ENCODE data around the gene TCF12.
A peak's percentile ranks its signal among the peaks of the same experiment; 100 is the strongest.

Gene TCF12

GRCh38 chr15:56918046-56918938, at the start of gene TCF12:
Gene TCF12, plus strand, starts transcription at chr15:56918644. Its CDS starts 1,270 bp downstream, at chr15:56919914.
- DNase-seq: peak; percentile 83 to 91

DNA sequence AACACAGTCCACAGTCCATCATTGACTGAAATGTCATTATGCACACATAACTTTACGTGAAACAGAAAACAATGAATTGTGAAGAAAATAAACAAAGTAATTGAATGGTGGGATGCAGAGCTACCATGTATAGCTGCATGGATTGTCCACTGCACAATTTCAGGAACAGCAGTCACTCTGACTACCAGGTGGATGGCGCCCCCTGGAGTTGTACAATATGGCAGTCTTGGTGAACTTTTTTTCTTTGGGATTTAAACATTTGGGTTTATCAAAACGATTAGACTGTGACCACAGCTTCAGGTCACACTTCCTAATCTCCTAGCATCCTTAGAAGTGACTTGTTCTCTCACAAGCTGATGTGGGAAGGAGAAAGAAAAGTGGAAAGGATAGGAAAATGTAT, 48.9 kb upstream of the TCF12 start:
- DNase-seq: peak in 1 of 2 experiments; percentile 16

- no peak for DNase-seq
Observed at GRCh38 chr15:56871185-56871584, 47.3 kb upstream of the TCF12 start.

DNA sequence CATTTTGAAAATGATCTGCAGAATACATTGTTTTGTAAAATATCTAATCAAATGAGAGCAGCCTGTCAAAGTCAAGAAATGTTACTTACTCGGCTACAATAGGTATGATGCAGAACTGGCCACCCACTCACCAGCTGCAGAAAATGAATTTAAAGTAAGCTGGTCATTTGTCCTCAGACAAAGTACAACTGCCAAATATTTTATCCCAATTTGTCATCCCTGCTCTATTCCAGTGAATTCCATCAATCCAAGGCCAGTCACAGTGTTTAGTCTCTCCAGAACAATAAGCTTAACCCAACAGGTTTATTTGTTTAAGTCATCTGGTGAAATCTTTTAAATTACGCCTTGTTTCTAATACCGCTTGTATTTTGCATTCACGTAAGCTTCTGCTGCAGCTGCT, 46.6 kb upstream of the TCF12 start:
- DNase-seq: no peak

DNA sequence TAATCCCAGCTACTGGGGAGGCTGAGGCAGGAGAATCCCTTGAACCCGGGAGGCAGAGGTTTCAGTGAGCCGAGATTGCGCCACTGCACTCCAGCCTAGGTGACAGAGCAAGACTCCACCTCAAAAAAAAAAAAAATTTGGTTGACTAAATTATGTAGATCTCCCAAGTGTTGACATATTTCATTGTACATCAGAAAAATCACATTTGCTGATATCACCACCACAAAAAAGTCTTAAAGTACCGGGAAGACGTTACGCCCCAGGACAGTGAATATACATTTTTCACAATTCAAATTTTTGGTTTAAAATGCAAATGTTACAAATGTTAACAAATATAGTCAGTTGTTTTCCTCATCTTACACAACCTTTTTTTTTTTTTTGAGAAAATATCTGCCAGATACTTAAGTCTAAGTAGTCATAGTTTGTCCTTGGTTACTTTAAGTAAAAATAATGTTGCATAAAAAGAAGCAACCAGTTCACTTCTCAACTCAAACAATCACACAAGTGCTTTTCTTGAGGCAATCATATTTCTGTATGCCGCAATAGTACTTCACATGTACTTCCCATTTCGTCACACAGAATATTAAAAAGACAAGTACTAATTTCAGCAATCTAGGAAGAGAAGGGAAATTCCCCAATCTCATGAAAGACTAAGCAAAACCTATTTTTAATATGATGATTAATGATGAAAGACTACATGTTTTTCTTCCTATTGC, 41.0 kb upstream of the TCF12 start:
- no peak for DNase-seq

DNA sequence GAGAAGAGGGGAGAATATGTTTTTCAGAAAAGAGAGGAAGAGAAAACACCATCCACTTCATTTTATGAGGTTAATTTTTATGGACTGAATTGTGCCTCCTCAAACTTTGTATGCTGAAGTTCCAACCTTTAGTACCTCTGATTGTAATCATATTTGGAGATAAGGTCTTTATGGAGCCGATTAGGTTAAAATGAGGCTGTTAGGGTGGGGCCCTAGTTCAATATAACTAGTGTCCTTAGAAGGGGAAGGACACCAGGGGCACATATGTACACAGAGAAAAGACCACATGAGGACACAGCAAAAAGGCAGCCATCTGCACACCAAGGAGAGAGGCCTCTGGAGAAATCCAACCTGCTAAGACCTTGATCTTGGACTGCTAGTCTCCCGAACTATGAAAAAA, 38.9 kb upstream of the TCF12 start:
- no peak for DNase-seq

DNA sequence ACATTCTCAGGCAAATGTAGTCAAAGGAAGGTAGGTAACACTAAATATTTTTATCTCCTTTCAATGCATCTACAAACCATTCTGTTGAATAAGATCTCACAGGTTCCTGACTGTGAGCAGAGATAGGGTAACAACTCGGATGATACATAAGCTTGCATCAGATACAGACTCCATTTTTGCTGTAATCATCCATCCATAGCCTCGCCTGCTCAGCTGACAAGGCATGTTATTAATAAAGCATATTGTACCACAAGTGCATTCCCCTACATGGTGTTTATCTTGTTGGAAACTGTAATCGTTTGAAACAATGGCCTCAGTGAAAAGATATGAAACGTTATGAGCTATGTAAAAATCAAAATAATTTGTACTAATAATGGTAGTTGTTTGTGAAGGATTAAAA, 35.4 kb upstream of the TCF12 start:
- no peak for DNase-seq

GRCh38 chr15:56886363-56886931, 32.0 kb upstream of the TCF12 start:
- DNase-seq: no peak

- DNase-seq: peak; percentile 78 to 84
Observed at GRCh38 chr15:56886932-56887781, 31.3 kb upstream of the TCF12 start.

DNA sequence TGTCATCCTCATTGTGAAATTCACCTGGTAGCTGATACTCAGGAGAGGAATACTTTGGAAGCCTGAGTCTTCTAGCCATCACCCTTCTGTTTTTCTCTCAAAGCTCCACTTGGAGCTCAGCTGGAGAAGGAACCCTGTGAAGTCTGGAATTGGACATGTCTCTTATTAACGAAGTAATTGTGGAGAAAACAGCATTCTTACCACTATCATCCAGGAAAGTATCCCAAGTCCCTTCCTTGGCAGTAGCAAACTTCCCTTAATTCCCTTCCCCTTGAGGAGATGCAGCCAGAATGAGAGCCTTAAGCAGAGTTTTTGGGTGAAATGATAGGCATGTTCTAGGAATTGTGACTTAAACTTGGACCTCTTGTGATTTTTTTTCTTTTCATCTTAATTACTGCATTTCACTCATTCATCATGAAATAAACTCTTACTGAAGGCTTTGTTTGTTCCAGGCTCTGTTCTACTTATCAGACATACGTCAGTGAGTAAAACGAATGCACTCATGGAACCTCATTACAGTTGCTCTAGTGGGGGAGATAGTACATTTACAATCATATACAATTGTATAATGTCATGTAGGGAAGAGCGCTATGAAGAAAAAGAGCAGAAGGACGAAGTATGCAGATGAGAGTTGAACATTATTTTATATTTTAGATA, 30.5 kb upstream of the TCF12 start:
- no peak for DNase-seq

DNA sequence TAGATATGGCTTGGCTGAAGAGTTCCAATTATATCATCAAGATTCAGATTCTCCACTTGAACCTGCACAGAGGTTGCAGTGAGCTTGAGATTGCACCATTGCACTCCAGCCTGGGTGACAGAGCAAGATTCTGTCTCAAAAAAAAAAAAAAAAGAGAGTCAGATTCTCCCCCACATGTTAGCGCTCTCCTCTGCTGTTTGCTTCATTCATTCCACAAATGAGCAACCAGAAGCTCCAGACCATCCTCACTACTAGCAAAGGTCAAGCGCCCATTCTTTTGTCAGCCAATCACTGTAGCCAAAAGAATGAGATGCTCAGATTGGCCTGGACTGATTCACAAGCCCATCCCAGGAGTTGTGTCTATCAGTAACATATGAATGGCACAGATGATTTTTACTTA, 28.4 kb upstream of the TCF12 start:
- no peak for DNase-seq

DNA sequence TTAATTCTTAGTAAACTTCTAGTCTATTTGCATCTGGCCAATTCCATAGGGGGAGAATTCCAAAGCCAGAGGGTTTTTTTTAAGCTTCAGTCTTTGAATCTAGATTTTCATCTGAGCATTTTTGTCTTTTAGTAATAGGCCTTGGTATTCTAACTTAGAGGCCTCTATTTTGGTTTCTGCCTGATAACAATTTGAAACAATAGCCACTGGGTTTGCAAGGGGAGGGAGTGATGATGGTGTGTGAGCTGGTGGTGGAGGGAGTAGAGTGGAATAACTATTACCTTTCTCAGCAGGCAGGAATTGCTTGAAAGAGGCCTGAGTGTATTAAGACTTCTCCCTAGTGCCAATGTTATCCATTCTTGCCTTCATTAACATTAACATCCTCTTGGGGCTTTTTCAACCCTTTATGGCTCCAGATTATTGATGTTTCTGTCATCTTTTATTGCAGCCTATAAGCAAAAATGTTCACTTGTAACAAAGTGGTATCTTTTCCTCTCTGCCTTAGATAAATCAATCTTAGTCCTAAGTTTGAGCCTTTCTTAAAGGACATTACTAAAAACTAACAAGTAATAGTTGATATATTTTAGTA, 26.5 kb upstream of the TCF12 start:
- DNase-seq: no peak

GRCh38 chr15:56892659-56893363, 25.6 kb upstream of the TCF12 start:
- no peak for DNase-seq

GRCh38 chr15:56893364-56893678, 25.1 kb upstream of the TCF12 start:
- no peak for DNase-seq

- no peak for DNase-seq
Observed at GRCh38 chr15:56894601-56895000, 23.8 kb upstream of the TCF12 start.

- DNase-seq: no peak
Observed at GRCh38 chr15:56901931-56902330, 16.5 kb upstream of the TCF12 start.

DNA sequence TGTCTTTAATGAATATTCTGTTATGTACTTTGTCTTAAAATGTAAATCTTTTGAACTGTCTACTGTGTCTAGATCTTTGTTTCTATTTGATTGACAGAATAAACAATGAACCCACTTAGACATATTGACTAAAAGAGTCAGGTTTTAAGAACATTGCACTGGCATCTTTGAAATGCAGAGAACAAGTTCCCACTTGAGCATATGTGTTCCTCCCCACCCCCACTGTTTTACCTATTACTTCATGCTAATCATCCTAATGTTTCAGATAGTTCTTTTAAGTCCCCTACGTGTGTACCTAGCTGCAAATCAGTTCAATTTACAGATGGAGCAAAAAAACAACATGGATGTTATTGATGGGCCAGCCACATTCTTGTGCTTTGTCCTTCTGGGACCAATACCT, 11.7 kb upstream of the TCF12 start:
- no peak for DNase-seq

- DNase-seq: no peak
Observed at GRCh38 chr15:56910801-56911200, 7.6 kb upstream of the TCF12 start.

GRCh38 chr15:56913241-56913640, 5.2 kb upstream of the TCF12 start:
- DNase-seq: no peak

DNA sequence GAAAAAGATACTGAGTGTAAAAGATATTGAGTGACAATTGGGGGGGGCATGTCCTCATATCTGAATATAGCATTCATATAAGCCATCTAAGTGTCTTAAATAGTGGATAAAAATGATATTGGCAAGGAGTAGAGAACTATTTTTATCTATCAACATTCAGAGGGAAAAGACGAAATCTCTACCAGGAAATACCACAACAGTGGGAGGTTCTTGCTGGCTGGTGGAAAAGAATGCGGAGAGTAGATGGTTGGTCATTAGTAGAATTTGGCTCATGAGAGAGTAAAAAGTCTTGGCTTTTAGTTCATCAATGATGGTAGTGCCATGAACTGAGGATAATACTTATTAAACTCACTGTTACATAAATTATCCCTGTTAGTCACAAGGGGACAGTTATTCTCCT, 4.8 kb upstream of the TCF12 start:
- DNase-seq: no peak

DNA sequence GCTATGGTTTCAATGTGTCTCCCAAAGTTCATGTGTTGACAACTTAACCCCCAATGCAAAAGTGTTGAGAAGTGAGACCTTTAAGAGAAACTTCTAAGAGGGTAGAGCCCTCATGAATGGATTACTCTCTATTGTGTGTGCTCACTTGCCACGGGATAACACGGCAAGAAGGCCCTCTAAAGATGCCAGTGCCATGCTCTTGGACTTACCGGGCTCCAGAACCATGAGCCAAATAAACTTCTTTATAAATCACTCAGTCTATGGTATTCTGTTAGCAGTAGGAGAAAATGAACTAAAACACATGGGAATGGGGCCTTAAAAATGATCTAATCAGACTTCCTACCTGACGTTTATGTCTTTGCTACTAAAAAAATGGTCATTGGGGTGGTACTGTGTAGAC, 2.6 kb upstream of the TCF12 start:
- DNase-seq: no peak

All from stimulated activated CD4-positive, alpha-beta T cell treated with anti-CD3 and anti-CD28 coated beads, Interleukin-4, amount 100 ng/mL, for 4 hours (primary cell).